C4-2B (cell line): ENCODE measurements around the gene WHRN.

Experiments
- H3K27ac ChIP-seq: fragments of 450-650 bp; 2 replicates; pipeline ENCODE4 v1.5.1; 2017
- CTCF ChIP-seq: fragments of 450-650 bp; conservative IDR thresholded peaks from 2 replicates; pipeline ENCODE4 v1.5.1; 2017; ENCODE audit warnings: mild to moderate bottlenecking
- ZFX ChIP-seq: fragments of 450-650 bp; IDR thresholded peaks from 2 replicates; pipeline ENCODE4 v1.6.1; 2017

Gene WHRN

GRCh38 chr9:114446672-114447450 is 58.4 kb downstream of the WHRN start:
- no peak for TF ChIP-seq CTCF
- TF ChIP-seq ZFX = no peak
- no peak overlapping the region for H3K27ac ChIP-seq

- no peak overlapping the region for H3K27ac ChIP-seq
- TF ChIP-seq ZFX = no peak
- TF ChIP-seq CTCF = no peak
Measured at GRCh38 chr9:114446036-114446435, 59.2 kb downstream of the WHRN start.

GRCh38 chr9:114445616-114446015 is 59.7 kb downstream of the WHRN start:
- no peak for TF ChIP-seq ZFX
- no peak for TF ChIP-seq CTCF
- H3K27ac ChIP-seq = no peak overlapping the region

- TF ChIP-seq CTCF = no peak
- no peak for TF ChIP-seq ZFX
- no peak overlapping the region for H3K27ac ChIP-seq
Measured at GRCh38 chr9:114442022-114442421, 63.3 kb downstream of the WHRN start.

GRCh38 chr9:114437401-114437893 is 67.8 kb downstream of the WHRN start:
- no peak overlapping the region for H3K27ac ChIP-seq
- TF ChIP-seq ZFX (no peak), CTCF (no peak)

- no peak overlapping the region for H3K27ac ChIP-seq
- TF ChIP-seq CTCF (peak; percentile 74), ZFX (no peak)
Measured at GRCh38 chr9:114434878-114435311, 70.4 kb downstream of the WHRN start.

GRCh38 chr9:114433720-114434255 is 71.5 kb downstream of the WHRN start:
- no peak for TF ChIP-seq CTCF
- H3K27ac ChIP-seq = no peak overlapping the region
